Suprapubic skin (tissue), 4 donors: Measurements from ENCODE around the gene KCNN1. TPM values are rescaled to one million over a fixed set of nuclear protein-coding genes. Genes with fewer than 3 reads are reported as not detected.

Source experiments
- DNase-seq, 2 donors: peaks; one replicate each; pipeline ENCODE4 v3.0.0-alpha.2; 2019; ENCODE audit warnings: low spot score in 2 of 2
- H3K27ac ChIP-seq: fragments of 200-600 bp; sonication (generic); one replicate; pipeline ENCODE4 v1.5.1; 2019
- H3K27me3 ChIP-seq: fragments of 200-600 bp; sonication (generic); one replicate; pipeline ENCODE4 v1.5.1; 2019
- H3K36me3 ChIP-seq: fragments of 200-600 bp; sonication (generic); one replicate; pipeline ENCODE4 v1.5.1; 2019
- H3K4me1 ChIP-seq: fragments of 200-600 bp; sonication (generic); one replicate; pipeline ENCODE4 v1.5.1; 2019
- H3K4me3 ChIP-seq: fragments of 200-600 bp; sonication (generic); one replicate; pipeline ENCODE4 v1.5.1; 2019; ENCODE audit warnings: mild to moderate bottlenecking
- H3K9me3 ChIP-seq: fragments of 200-600 bp; sonication (generic); one replicate; pipeline ENCODE4 v1.5.1; 2019
- CTCF ChIP-seq, 2 donors: fragments of 200-600 bp in 1 of 2; fragments of 450-650 bp in 1 of 2; sonication (generic) in 1 of 2; IDR thresholded peaks; one replicate each; pipeline ENCODE4 v1.5.1; 2016 to 2019; ENCODE audit warnings: antibody characterized with exemption in 2 of 2, mild to moderate bottlenecking in 1 of 2, moderate library complexity in 1 of 2
- EP300 ChIP-seq: sonication (generic); formaldehyde crosslinking; IDR thresholded peaks from one replicate; pipeline ENCODE4 v1.6.1; 2017; ENCODE audit warnings: antibody characterized with exemption
- POLR2A ChIP-seq, 2 donors: fragments of 450-650 bp; IDR thresholded peaks; one replicate each; pipeline ENCODE4 v1.6.1; 2017; ENCODE audit warnings: antibody characterized with exemption in 2 of 2, mild to moderate bottlenecking in 2 of 2, moderate library complexity in 2 of 2
- POLR2AphosphoS5 ChIP-seq, 3 donors: sonication (generic); formaldehyde crosslinking; IDR thresholded peaks; one replicate each; pipeline ENCODE4 v1.6.1; 2017; ENCODE audit warnings: antibody characterized with exemption in 3 of 3
- WGBS: methylation state at CpG from one replicate; pipeline ENCODE4 v1.1.5; 2018; 5-methylcytosine and 5-hydroxymethylcytosine counted together
- total RNA-seq, 4 donors: library from RNA; depleted of rRNA; stranded (reverse); fragments of >200 nt; gene quantifications; one replicate each; pipeline ENCODE4 v1.1.0, GENCODE V29; 2016

KCNN1 gene
- total RNA-seq, 4 donors from 2014 or later = 0.26 to 0.51 TPM; not detected in 2

DNA sequence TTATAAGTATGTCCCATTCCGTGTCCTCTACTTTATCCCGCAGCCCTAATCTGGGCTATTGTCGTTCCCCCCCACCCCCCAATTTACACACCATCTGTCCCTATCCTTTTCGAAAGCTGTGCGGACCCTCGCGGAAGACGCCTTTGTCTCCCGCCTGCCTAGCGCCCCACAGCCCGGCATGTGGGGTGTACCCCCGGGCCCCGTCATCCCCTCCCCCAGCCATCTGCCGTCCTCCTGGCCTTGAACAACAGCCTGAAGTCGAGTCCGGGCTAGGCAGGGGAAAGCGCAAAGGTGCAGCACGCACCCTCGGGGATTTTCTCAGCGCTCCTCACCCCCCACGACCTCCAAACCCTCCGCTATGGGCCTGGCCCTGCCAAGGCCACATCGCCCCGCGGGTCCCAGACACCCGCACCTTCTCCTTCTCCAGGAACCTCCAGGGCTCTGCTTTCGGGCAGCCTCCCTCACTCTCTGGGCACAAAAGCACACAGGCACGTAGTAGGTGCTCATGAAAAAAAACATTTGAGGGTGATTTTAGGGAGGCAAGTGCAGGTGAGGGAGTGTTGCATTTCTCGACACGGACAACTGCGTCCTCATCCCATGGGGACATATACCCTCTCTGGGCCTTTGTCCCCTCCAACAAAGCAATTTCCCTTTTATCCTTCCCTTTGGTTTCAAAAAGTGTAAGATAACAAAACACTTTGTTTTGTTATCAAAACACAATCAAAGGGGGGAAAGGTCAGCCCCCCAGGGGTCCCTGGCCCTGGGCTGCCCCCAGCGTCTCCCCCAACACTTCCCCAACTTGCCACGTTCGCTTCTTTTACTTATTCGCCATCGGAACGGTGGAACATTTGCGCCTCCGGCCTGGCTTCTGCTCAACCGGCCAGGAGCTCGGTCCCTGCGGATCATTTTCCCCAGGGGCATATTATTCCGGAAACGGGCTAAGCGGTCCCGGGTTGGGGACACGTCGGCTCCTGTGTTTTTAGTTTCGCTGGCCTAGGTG lies 17.7 kb upstream of the KCNN1 start:
- Histone ChIP-seq H3K27ac (no peak overlapping the region), H3K36me3 (no peaks in the 10 kb centered on the region), H3K27me3 (peaks cover 57% of the 10 kb centered on the region), H3K4me1 (peaks cover 60% of the 10 kb centered on the region), H3K9me3 (no peaks in the 10 kb centered on the region), H3K4me3 (peak overlapping the region; percentile 75)
- no peak for DNase-seq
- TF ChIP-seq POLR2AphosphoS5 (IDR thresholded peaks at IDR 0.05) (no peak), POLR2A (IDR thresholded peaks at IDR 0.05) (no peak)
- 14% methylated on average over 44 of the region's 49 CpGs for WGBS

DNA sequence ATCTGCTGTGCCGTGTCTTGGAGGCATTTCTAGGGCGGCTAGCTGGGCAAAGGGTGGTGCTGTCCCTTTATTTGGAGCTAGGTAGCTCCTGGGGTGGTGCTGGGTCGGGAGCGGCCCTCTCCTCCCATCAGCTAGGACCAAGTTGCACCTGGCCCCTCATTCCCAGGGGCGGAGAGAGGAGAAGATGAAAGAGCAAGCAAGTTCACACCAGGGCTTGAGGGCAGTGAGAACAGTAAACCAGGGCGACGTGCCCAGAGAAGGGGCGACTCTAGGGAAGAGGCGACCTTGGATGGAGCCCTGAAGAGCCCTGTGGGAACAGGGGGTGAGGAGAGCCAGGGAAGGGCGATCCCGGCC lies 17.0 kb upstream of the KCNN1 start:
- H3K4me1 ChIP-seq = peaks cover 53% of the 10 kb centered on the region
- WGBS = 7% methylated on average over 7 of the region's 11 CpGs
- no peaks in the 10 kb centered on the region for H3K9me3 ChIP-seq
- no peak for DNase-seq
- no peaks in the 10 kb centered on the region for H3K36me3 ChIP-seq
- no peak overlapping the region for H3K27ac ChIP-seq
- no peak overlapping the region for H3K4me3 ChIP-seq
- no peak for TF ChIP-seq EP300
- no peak for TF ChIP-seq CTCF (IDR thresholded peaks at IDR 0.05)
- TF ChIP-seq POLR2A (IDR thresholded peaks at IDR 0.05) = no peak
- no peak for TF ChIP-seq POLR2AphosphoS5 (IDR thresholded peaks at IDR 0.05)
- H3K27me3 ChIP-seq = peaks cover 65% of the 10 kb centered on the region

DNA sequence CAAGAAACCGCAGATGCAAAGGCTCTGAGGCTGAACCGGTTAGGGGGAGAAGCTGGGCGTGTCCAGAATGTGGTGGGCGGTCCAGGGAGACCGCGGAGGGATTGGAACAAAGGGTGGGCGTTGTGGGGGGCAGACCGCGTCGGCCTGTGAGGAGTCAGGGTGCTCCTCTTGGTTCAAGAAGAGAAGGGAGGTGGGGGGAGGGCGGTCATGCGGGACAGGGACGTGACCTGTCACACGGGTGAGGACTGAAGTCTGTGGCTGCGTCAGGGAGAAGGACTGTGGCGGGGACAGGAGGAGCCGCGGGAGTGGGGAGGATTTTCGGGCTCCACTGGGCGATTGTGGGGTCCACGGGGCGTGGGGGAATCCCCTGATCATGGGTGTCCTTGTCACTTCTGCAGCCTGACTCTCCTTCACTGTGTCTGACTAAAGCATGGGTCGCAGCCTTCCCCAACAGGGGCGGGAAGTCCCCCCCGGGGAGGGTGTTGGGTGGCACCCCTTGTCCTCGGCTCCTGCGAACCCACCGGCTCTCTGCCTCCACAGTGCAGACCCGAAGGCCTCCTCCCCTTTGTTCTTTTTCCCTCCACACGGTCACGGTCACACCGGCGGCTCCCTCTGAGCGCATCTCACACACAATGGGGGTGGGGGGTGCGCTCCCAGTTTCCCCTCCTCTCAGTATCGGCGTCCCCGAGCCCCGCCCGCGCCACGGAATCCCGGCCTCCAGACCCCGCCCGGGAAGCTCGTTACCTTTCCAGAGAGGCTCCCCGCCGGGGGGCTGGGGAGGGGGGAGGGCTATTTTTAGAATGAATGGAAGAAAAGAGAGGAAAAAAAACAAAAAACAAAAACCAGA lies 16.4 kb upstream of the KCNN1 start:
- Histone ChIP-seq H3K36me3 (no peaks in the 10 kb centered on the region), H3K9me3 (no peaks in the 10 kb centered on the region), H3K4me3 (no peak overlapping the region), H3K4me1 (peaks cover 52% of the 10 kb centered on the region), H3K27me3 (peaks cover 65% of the 10 kb centered on the region), H3K27ac (no peak overlapping the region)
- DNase-seq = no peak
- no peak for TF ChIP-seq POLR2AphosphoS5 (IDR thresholded peaks at IDR 0.05)
- TF ChIP-seq EP300 = no peak
- TF ChIP-seq CTCF (IDR thresholded peaks at IDR 0.05) = no peak
- no peak for TF ChIP-seq POLR2A (IDR thresholded peaks at IDR 0.05)
- WGBS = 2% methylated on average over 48 of the region's 48 CpGs

- peaks cover 52% of the 10 kb centered on the region for H3K4me1 ChIP-seq
- DNase-seq = no peak
- H3K27me3 ChIP-seq = peaks cover 72% of the 10 kb centered on the region
- H3K9me3 ChIP-seq = no peaks in the 10 kb centered on the region
- 2% methylated on average over 16 of the region's 33 CpGs for WGBS
- no peak overlapping the region for H3K27ac ChIP-seq
- peak overlapping the region; percentile 28 for H3K4me3 ChIP-seq
- TF ChIP-seq EP300 = no peak
- no peak for TF ChIP-seq POLR2A (IDR thresholded peaks at IDR 0.05)
- no peak for TF ChIP-seq CTCF (IDR thresholded peaks at IDR 0.05)
- no peak for TF ChIP-seq POLR2AphosphoS5 (IDR thresholded peaks at IDR 0.05)
- H3K36me3 ChIP-seq = no peaks in the 10 kb centered on the region
Measured at GRCh38 chr19:17951157-17951989, 15.5 kb upstream of the KCNN1 start.
